HepG2 (cell line): ENCODE measurements around the gene DNAAF9. TPM values are rescaled to one million over a fixed set of nuclear protein-coding genes. Genes with fewer than 3 reads are reported as not detected.

Source experiments
- ATAC-seq: fragments of 200-7000 bp; cut with Tn5 transposase; 3 replicates; pipeline ENCODE4 v1.9.1; 2020; ENCODE audit warnings: mild to moderate bottlenecking, moderate library complexity
- BruUV-seq: library from RNA; stranded (reverse); fragments of 400-500 nt; replicated peaks from 2 replicates; lab custom pipeline; 2021; lab: Mats Ljungman, UMichigan
- CTCF ChIA-PET: fragments of 300-600 bp; formaldehyde crosslinking; extraction: SDS; loops from one replicate; lab custom pipeline; 2021; ENCODE audit warnings: low total read pairs, inconsistent platforms, low intra/inter-chr PET ratio; lab: Yijun Ruan, JAX
- POLR2A ChIA-PET: fragments of 350-600 bp; sonication (Branson Sonifier 250); formaldehyde crosslinking; loops from one replicate; lab custom pipeline; 2020; ENCODE audit warnings: antibody characterized with exemption, inconsistent platforms; lab: Yijun Ruan, JAX
- DNase-seq: peaks from one replicate; pipeline ENCODE4 v3.0.0-alpha.2; 2015; ENCODE audit warnings: low spot score
- FAIRE-seq: peaks from 3 replicates; lab custom pipeline; 2011; peaks lifted over from hg19 to GRCh38; lab: Jason Lieb, UNC
- H2AFZ ChIP-seq: one replicate; pipeline ENCODE4 v1.6.1; 2011; ENCODE audit warnings: low read length, inconsistent platforms
- H3K27ac ChIP-seq: fragments of 300-600 bp; 3 replicates; pipeline ENCODE4 v1.8.0; 2011; ENCODE audit warnings: mixed run types, mild to moderate bottlenecking, mixed read lengths, low read length, inconsistent platforms; ENCODE audit not compliant: insufficient read depth; ENCODE audit errors: extremely low read length
- H3K27me3 ChIP-seq, 2 experiments: fragments of 200-600 bp in 1 of 2; 2 replicates in 1 of 2; 3 replicates in 1 of 2; pipeline versions ENCODE4 v1.6.0 to v1.8.0; 2011; ENCODE audit warnings: low read length in 2 of 2, mild to moderate bottlenecking in 2 of 2, moderate library complexity in 2 of 2, inconsistent platforms in 1 of 2; ENCODE audit not compliant: insufficient read depth in 2 of 2, control insufficient read depth in 1 of 2
- H3K36me3 ChIP-seq, 2 experiments: fragments of 200-600 bp in 1 of 2; replicated peaks in 1 of 2; 2 replicates in 1 of 2; 3 replicates in 1 of 2; pipeline versions ENCODE4 v1.5.1 to v1.8.0; 2011; ENCODE audit warnings: low read length in 2 of 2, inconsistent platforms in 1 of 2; ENCODE audit not compliant: insufficient read depth in 2 of 2, control insufficient read depth in 1 of 2
- H3K4me1 ChIP-seq: 2 replicates; pipeline ENCODE4 v1.5.1; 2012; ENCODE audit warnings: low read length, inconsistent platforms; ENCODE audit not compliant: insufficient read depth
- H3K4me2 ChIP-seq: 2 replicates; pipeline ENCODE4 v1.6.0; 2011; ENCODE audit warnings: low read depth, low read length, inconsistent platforms
- H3K4me3 ChIP-seq, 3 experiments: fragments of 200-600 bp in 1 of 3; sonication (generic), shearing (Covaris generic) in 1 of 3; replicated peaks in 1 of 3; 2 replicates each; pipeline ENCODE4 v1.5.1; 2011 to 2016; ENCODE audit warnings: low read length in 3 of 3, inconsistent platforms in 2 of 3, low read depth in 2 of 3, mild to moderate bottlenecking in 2 of 3, control low read depth in 1 of 3, mixed read lengths in 1 of 3; ENCODE audit not compliant: insufficient read depth in 1 of 3
- H3K79me2 ChIP-seq: one replicate; pipeline ENCODE4 v1.6.1; 2011; ENCODE audit warnings: low read length, inconsistent platforms; ENCODE audit not compliant: insufficient read depth
- H3K9ac ChIP-seq: 2 replicates; pipeline ENCODE4 v1.6.0; 2011; ENCODE audit warnings: mild to moderate bottlenecking, low read depth, low read length, inconsistent platforms; ENCODE audit not compliant: insufficient read depth
- H3K9me3 ChIP-seq: 2 replicates; pipeline ENCODE4 v1.5.1; 2012; ENCODE audit warnings: mild to moderate bottlenecking, low read length
- H4K20me1 ChIP-seq: 2 replicates; pipeline ENCODE4 v1.6.0; 2011; ENCODE audit warnings: inconsistent platforms, mild to moderate bottlenecking, low read length, moderate library complexity; ENCODE audit not compliant: insufficient read depth
- FOXJ3 ChIP-seq: sonication (generic); formaldehyde crosslinking; IDR thresholded peaks from 2 replicates; pipeline ENCODE4 v1.4.0; 2020; ENCODE audit warnings: missing genetic modification reagents, mild to moderate bottlenecking, borderline replicate concordance
- NFE2 ChIP-seq: sonication (generic); formaldehyde crosslinking; IDR thresholded peaks from 2 replicates; pipeline ENCODE4 v1.4.0; 2020; ENCODE audit warnings: missing genetic modification reagents
- NFE2L1 ChIP-seq: sonication (generic); formaldehyde crosslinking; IDR thresholded peaks from 2 replicates; pipeline ENCODE4 v1.4.0; 2020; ENCODE audit warnings: missing genetic modification reagents, mild to moderate bottlenecking, borderline replicate concordance
- NFKBIZ ChIP-seq: IDR thresholded peaks from 2 replicates; pipeline ENCODE4 v1.6.1; 2018; ENCODE audit warnings: missing genetic modification reagents, missing compliant biosample characterization
- NR2F1 ChIP-seq, 2 experiments: fragments of 450-650 bp in 1 of 2; formaldehyde crosslinking in 1 of 2; IDR thresholded peaks; 2 replicates each; pipeline versions ENCODE4 v1.5.0 to v1.6.1; 2016 to 2020; ENCODE audit warnings: mild to moderate bottlenecking in 1 of 2, missing compliant biosample characterization in 1 of 2, missing genetic modification reagents in 1 of 2, moderate library complexity in 1 of 2
- REPIN1 ChIP-seq: sonication (generic); formaldehyde crosslinking; IDR thresholded peaks from 2 replicates; pipeline ENCODE4 v1.8.0; 2022; ENCODE audit warnings: missing genetic modification reagents, low read depth, mild to moderate bottlenecking, borderline replicate concordance
- SKI ChIP-seq: fragments of 450-650 bp; IDR thresholded peaks from one replicate; pipeline ENCODE4 v1.6.1; 2018; ENCODE audit warnings: mild to moderate bottlenecking; ENCODE audit not compliant: partially characterized antibody
- YY1 ChIP-seq: IDR thresholded peaks from 2 replicates; pipeline ENCODE4 v1.6.1; 2011; ENCODE audit warnings: low read length, low read depth, moderate library complexity, mild to moderate bottlenecking; ENCODE audit not compliant: insufficient read depth, insufficient replicate concordance
- ZNF781 ChIP-seq: sonication (generic); formaldehyde crosslinking; IDR thresholded peaks from 2 replicates; pipeline ENCODE4 v1.5.1; 2020; ENCODE audit warnings: borderline replicate concordance, mild to moderate bottlenecking, missing genetic modification reagents; ENCODE audit errors: not compliant biosample characterization
- WGBS: methylation state at CpG from one replicate; pipeline ENCODE4 v1.1.6; 2017; ENCODE audit warnings: low lambda C conversion rate; 5-methylcytosine and 5-hydroxymethylcytosine counted together
- in situ Hi-C: cut with HindIII; loops from 2 replicates; pipeline ENCODE4 v1.10.0; 2017; ENCODE audit warnings: low pct_unique_long_range_greater_than_20kb; ENCODE audit not compliant: extremely low pct_ligation_motif_present
- intact Hi-C: fragments of 100-400 bp; cut with micrococcal nuclease; formaldehyde crosslinking; loops from one replicate; pipeline ENCODE4 v1.10.0; 2022; ENCODE audit not compliant: unreplicated experiment
- polyA plus RNA-seq, 8 experiments: library from polyadenylated mRNA; depleted of rRNA in 3 of 8; stranded (reverse) in 7 of 8; unstranded in 1 of 8; fragments of >200 nt; fragmentation: Illumina TruSeq in 4 of 8; extraction: Trizol in 4 of 8; gene quantifications; 2 replicates each; pipeline versions ENCODE4 v1.2.1 to v1.2.3, GENCODE V29; 2011 to 2016; ENCODE audit warnings: low read depth in 4 of 8, missing spikeins in 1 of 8, mixed read lengths in 1 of 8; ENCODE audit not compliant: insufficient read depth in 1 of 8
- total RNA-seq, 5 experiments: library from RNA; depleted of rRNA; stranded (reverse); fragments of >200 nt; fragmentation: Illumina TruSeq; extraction: Trizol; gene quantifications; 2 replicates each; pipeline ENCODE4 v1.2.3, GENCODE V29; 2016; ENCODE audit warnings: low read depth in 1 of 5

Gene DNAAF9
- total and polyA plus RNA-seq, 2 of the 13 experiments (the other 11 are each of a cell fraction or from before 2014, with no cell fraction given) = 10.5 to 14.9 TPM

DNA sequence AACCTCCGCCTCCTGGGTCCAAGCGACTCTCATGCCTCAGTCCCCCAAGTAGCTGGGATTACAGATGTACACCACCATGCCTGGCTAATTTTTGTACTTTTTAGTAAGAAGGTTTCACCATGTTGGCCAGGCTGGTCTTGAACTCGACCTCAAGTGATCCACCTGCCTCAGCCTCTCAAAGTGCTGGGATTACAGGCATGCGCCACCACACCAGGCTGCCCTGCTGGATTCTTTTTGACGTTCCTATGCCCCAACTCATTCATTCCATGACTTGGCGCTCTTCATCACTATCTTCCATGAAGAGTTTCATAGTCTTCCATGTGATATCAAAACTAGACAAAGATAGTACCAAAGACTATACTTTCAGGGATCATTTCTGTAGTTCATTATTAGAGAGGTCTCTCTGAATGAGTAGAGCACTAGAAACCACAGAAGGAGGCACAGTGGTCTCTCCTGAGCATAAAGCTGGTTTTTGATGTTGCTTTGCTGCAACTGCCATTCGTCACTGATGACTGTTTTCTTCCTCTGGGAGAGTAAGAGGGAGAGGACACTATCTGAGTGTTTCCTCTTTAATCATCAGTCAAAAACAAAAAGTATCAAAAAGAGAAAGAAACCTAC, 23.5 kb downstream of the DNAAF9 start:
- TF ChIP-seq REPIN1 (CRISPR knock-in tag) = no peak
- TF ChIP-seq NFE2L1 (CRISPR knock-in tag) = no peak
- no peak for TF ChIP-seq SKI
- no peak for TF ChIP-seq FOXJ3
- no peak for TF ChIP-seq NFKBIZ (CRISPR knock-in tag)
- no peak for TF ChIP-seq YY1
- no peak for TF ChIP-seq NR2F1 (CRISPR knock-in tag; IDR thresholded peaks at IDR 0.05)
- TF ChIP-seq ZNF781 (CRISPR knock-in tag) = no peak
- no peak for TF ChIP-seq NFE2
- TF ChIP-seq, all 625 proteins: peak for 0
- POLR2A ChIA-PET = interaction anchor here (0.7 kb wide), 1 partner anchor 82 kb away, joined by 3 read pairs; no protein-coding TSS in a partner anchor
- peaks cover 2 to 20% of the 10 kb centered on the region in 2 experiments; a peak in 4 of 5 replicates for H3K36me3 ChIP-seq

More for the DNA sequence above, 23.5 kb downstream of the DNAAF9 start:
- in situ Hi-C loops (no loop called here), intact Hi-C loops (no loop called here)
- peaks cover 7% of the 10 kb centered on the region; the same call in 1 of the 2 replicates for H3K9me3 ChIP-seq
- no peak for DNase-seq
- WGBS = 95% methylated on average over 7 of the region's 7 CpGs
- no peak overlapping the region for H3K27ac ChIP-seq
- H3K9ac ChIP-seq = no peak overlapping the region
- H3K4me3 ChIP-seq = no peak overlapping the region
- no peak overlapping the region for H3K4me2 ChIP-seq
- no TSS peak for BruUV-seq
- no peak overlapping the region for H2AFZ ChIP-seq
- CTCF ChIA-PET = no interaction called here
- H3K27me3 ChIP-seq = no peaks in the 10 kb centered on the region
- no peak for FAIRE-seq
- peaks cover 4% of the 10 kb centered on the region; the same call in 1 of the 2 replicates for H4K20me1 ChIP-seq
- no peak for ATAC-seq
- H3K4me1 ChIP-seq = peaks cover 2% of the 10 kb centered on the region; the same call in 1 of the 2 replicates
- H3K79me2 ChIP-seq = peaks cover 34% of the 10 kb centered on the region
